ENCODE data around the gene LAMA2.

LAMA2 gene

DNA sequence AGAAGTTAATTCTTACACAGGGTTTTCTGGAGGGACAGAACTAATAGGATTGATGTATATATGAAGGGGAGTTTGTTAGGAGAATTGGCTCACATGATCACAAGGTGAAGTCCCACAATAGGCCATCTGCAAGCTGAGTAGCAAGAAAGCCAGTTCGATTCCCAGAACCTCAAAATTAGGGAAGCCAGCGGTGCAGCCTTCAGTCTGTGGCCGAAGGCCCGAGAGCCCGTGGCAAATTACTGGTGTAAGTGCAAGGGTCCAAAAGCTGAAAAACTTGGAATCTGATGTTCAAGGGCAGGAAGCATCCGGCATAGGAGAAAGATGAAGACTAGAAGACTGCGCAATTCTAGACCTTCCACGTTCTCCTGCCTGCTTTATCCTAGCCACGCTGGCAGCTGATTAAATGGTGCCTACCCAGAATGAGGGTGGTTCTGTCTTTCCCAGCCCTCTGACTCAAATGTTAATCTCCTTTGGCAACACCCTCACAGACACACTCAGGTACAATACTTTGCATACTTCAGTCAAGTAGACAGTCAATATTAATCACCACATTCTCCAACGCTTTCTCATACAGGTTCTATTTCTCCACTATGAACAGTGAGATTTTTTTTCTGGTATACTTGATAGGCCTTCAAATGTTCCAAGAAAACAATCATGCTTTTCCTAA, 357.0 kb downstream of the LAMA2 start:
- H4K20me1 ChIP-seq (ENCODE audit: insufficient read depth, low read length, poor library complexity, severe bottlenecking), result no peaks in the 10 kb centered on the region
- H3K4me2 ChIP-seq (ENCODE audit: low read depth, low read length, poor library complexity, severe bottlenecking), result no peak overlapping the region
- H3K36me3 ChIP-seq (ENCODE audit: insufficient read depth, low read length), result no peaks in the 10 kb centered on the region
- H3K4me1 ChIP-seq (ENCODE audit: insufficient read depth, low read length, poor library complexity, severe bottlenecking), result no peaks in the 10 kb centered on the region
- H3K4me3 ChIP-seq (ENCODE audit: low read length, poor library complexity, severe bottlenecking), result no peak overlapping the region
- H3K79me2 ChIP-seq (ENCODE audit: insufficient read depth, low read length), result no peaks in the 10 kb centered on the region
- no peaks in the 10 kb centered on the region for H3K27me3 ChIP-seq (ENCODE audit: insufficient read depth, low read length, poor library complexity, severe bottlenecking)
- H2AFZ ChIP-seq (ENCODE audit: low read length), result no peak overlapping the region
- H3K9me3 ChIP-seq (ENCODE audit: insufficient read depth, low read depth, low read length), result no peaks in the 10 kb centered on the region
- TF ChIP-seq EZH2phosphoT487 (IDR thresholded peaks at IDR 0.05; ENCODE audit: borderline replicate concordance), result no peak
- TF ChIP-seq, protein P1, sequence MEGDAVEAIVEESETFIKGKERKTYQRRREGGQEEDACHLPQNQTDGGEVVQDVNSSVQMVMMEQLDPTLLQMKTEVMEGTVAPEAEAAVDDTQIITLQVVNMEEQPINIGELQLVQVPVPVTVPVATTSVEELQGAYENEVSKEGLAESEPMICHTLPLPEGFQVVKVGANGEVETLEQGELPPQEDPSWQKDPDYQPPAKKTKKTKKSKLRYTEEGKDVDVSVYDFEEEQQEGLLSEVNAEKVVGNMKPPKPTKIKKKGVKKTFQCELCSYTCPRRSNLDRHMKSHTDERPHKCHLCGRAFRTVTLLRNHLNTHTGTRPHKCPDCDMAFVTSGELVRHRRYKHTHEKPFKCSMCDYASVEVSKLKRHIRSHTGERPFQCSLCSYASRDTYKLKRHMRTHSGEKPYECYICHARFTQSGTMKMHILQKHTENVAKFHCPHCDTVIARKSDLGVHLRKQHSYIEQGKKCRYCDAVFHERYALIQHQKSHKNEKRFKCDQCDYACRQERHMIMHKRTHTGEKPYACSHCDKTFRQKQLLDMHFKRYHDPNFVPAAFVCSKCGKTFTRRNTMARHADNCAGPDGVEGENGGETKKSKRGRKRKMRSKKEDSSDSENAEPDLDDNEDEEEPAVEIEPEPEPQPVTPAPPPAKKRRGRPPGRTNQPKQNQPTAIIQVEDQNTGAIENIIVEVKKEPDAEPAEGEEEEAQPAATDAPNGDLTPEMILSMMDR (conservative IDR thresholded peaks at IDR 0.05; ENCODE audit: low read length), result no peak
- H3K9ac ChIP-seq (ENCODE audit: low read depth, low read length, poor library complexity, severe bottlenecking), result no peak overlapping the region
- no peaks in the 10 kb centered on the region for H3K9me2 ChIP-seq (replicated peaks; ENCODE audit: low read depth, low read length)
- H3F3A ChIP-seq (ENCODE audit: low read depth), result no peaks in the 10 kb centered on the region

DNA sequence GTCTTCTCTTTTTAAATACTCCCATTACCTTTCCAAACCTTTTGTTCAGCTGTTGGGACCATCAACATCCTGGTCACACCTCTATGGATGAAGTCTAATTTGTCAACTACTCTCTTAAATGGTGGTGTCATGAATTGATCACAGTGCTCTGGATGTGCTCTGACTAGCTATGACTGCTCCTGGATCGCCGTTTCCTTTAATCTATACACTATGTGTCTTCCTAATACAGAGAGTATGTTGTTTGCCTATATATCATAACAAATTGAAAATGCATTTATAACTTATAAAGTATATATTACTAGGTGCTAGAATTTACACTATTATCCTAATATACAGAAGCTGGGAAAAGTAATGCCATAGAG, 357.5 kb downstream of the LAMA2 start:
- Histone ChIP-seq H3K36me3 (ENCODE audit: insufficient read depth, low read length) (no peaks in the 10 kb centered on the region), H3K4me3 (ENCODE audit: low read length, poor library complexity, severe bottlenecking) (no peak overlapping the region), H3F3A (ENCODE audit: low read depth) (no peaks in the 10 kb centered on the region), H3K9me2 (replicated peaks; ENCODE audit: low read depth, low read length) (no peaks in the 10 kb centered on the region), H3K4me2 (ENCODE audit: low read depth, low read length, poor library complexity, severe bottlenecking) (no peak overlapping the region), H2AFZ (ENCODE audit: low read length) (no peak overlapping the region), H3K9ac (ENCODE audit: low read depth, low read length, poor library complexity, severe bottlenecking) (no peak overlapping the region), H4K20me1 (ENCODE audit: insufficient read depth, low read length, poor library complexity, severe bottlenecking) (no peaks in the 10 kb centered on the region), H3K4me1 (ENCODE audit: insufficient read depth, low read length, poor library complexity, severe bottlenecking) (no peaks in the 10 kb centered on the region), H3K9me3 (ENCODE audit: insufficient read depth, low read depth, low read length) (no peaks in the 10 kb centered on the region), H3K79me2 (ENCODE audit: insufficient read depth, low read length) (no peaks in the 10 kb centered on the region), H3K27me3 (ENCODE audit: insufficient read depth, low read length, poor library complexity, severe bottlenecking) (no peaks in the 10 kb centered on the region)
- no peak for TF ChIP-seq EZH2phosphoT487 (IDR thresholded peaks at IDR 0.05; ENCODE audit: borderline replicate concordance)
- TF ChIP-seq, protein P1 (conservative IDR thresholded peaks at IDR 0.05; ENCODE audit: low read length), result no peak

DNA sequence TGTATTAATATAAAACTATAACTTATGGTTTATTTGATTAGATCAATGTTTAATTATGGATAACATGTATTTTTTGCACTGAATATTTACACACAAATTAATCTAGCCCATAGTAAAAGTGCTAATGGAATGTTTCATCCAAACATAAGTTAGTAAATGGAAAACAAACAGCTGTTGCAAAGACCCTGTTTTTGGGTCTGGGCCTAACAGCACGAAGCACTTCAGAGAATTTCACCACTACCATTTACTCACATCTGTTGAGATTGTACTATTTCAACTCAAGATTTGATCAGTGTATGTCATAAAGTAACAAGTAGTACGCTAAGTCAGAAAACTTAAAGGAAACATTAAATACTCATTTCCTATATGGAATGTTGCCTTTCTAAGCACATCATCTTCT, 359.6 kb downstream of the LAMA2 start:
- no peaks in the 10 kb centered on the region for H3K9me3 ChIP-seq (ENCODE audit: insufficient read depth, low read depth, low read length)
- no peaks in the 10 kb centered on the region for H4K20me1 ChIP-seq (ENCODE audit: insufficient read depth, low read length, poor library complexity, severe bottlenecking)
- H3K36me3 ChIP-seq (ENCODE audit: insufficient read depth, low read length), result no peaks in the 10 kb centered on the region
- H3K9me2 ChIP-seq (replicated peaks; ENCODE audit: low read depth, low read length), result no peaks in the 10 kb centered on the region
- no peaks in the 10 kb centered on the region for H3K79me2 ChIP-seq (ENCODE audit: insufficient read depth, low read length)
- H3K4me2 ChIP-seq (ENCODE audit: low read depth, low read length, poor library complexity, severe bottlenecking), result no peak overlapping the region
- H3K9ac ChIP-seq (ENCODE audit: low read depth, low read length, poor library complexity, severe bottlenecking), result no peak overlapping the region
- H3K27me3 ChIP-seq (ENCODE audit: insufficient read depth, low read length, poor library complexity, severe bottlenecking), result no peaks in the 10 kb centered on the region
- no peak overlapping the region for H2AFZ ChIP-seq (ENCODE audit: low read length)
- H3F3A ChIP-seq (ENCODE audit: low read depth), result no peaks in the 10 kb centered on the region
- TF ChIP-seq, protein P1 (conservative IDR thresholded peaks at IDR 0.05; ENCODE audit: low read length), result no peak
- no peak for TF ChIP-seq EZH2phosphoT487 (IDR thresholded peaks at IDR 0.05; ENCODE audit: borderline replicate concordance)
- no peak overlapping the region for H3K4me3 ChIP-seq (ENCODE audit: low read length, poor library complexity, severe bottlenecking)
- H3K4me1 ChIP-seq (ENCODE audit: insufficient read depth, low read length, poor library complexity, severe bottlenecking), result no peaks in the 10 kb centered on the region
